Spleen (tissue), 11 donors: Measurements from ENCODE around the gene PHKB. TPM values are rescaled to one million over a fixed set of nuclear protein-coding genes. Genes with fewer than 3 reads are reported as not detected.

Experiments used
- DNase-seq: peaks from one replicate; pipeline ENCODE4 v3.0.0-alpha.2; 2020
- H3K27ac ChIP-seq, 8 donors: fragments of 200-600 bp; sonication (generic) in 7 of 8; 1 replicate in 4 of 8; 2 replicates in 4 of 8; pipeline versions ENCODE4 v1.5.0 to v1.8.0; 2016 to 2021; ENCODE audit warnings: inconsistent platforms in 4 of 8, mild to moderate bottlenecking in 4 of 8, moderate library complexity in 1 of 8
- H3K27me3 ChIP-seq, 7 donors: fragments of 200-600 bp; sonication (generic) in 6 of 7; replicated peaks in 1 of 7; 1 replicate in 4 of 7; 2 replicates in 3 of 7; pipeline versions ENCODE4 v1.5.0 to v1.8.0; 2016 to 2021; ENCODE audit warnings: inconsistent platforms in 3 of 7, mild to moderate bottlenecking in 1 of 7
- H3K36me3 ChIP-seq, 6 donors: fragments of 200-600 bp; sonication (generic) in 5 of 6; 1 replicate in 4 of 6; 2 replicates in 2 of 6; pipeline versions ENCODE4 v1.5.0 to v1.8.0; 2016 to 2021; ENCODE audit warnings: inconsistent platforms in 2 of 6
- H3K4me1 ChIP-seq, 6 donors: fragments of 200-600 bp; sonication (generic) in 5 of 6; 1 replicate in 3 of 6; 2 replicates in 3 of 6; pipeline versions ENCODE4 v1.5.0 to v1.8.0; 2016 to 2021; ENCODE audit warnings: inconsistent platforms in 3 of 6
- H3K4me3 ChIP-seq, 8 donors: fragments of 200-600 bp; sonication (generic) in 7 of 8; 1 replicate in 4 of 8; 2 replicates in 4 of 8; pipeline versions ENCODE4 v1.5.0 to v1.8.0; 2016 to 2021; ENCODE audit warnings: inconsistent platforms in 4 of 8, mild to moderate bottlenecking in 4 of 8, moderate library complexity in 2 of 8
- H3K9me3 ChIP-seq, 8 donors: fragments of 200-600 bp; sonication (generic) in 7 of 8; 1 replicate in 4 of 8; 2 replicates in 4 of 8; pipeline versions ENCODE4 v1.5.0 to v1.8.0; 2016 to 2021; ENCODE audit warnings: inconsistent platforms in 4 of 8
- POLR2A ChIP-seq, 3 donors: fragments of 450-650 bp; IDR thresholded peaks; one replicate each; pipeline ENCODE4 v1.5.1; 2017; ENCODE audit warnings: antibody characterized with exemption in 3 of 3, mild to moderate bottlenecking in 1 of 3
- POLR2AphosphoS5 ChIP-seq, 3 donors: sonication (generic); formaldehyde crosslinking; IDR thresholded peaks; one replicate each; pipeline ENCODE4 v1.5.1; 2017; ENCODE audit warnings: antibody characterized with exemption in 3 of 3
- WGBS, 5 donors: extraction: QIAGEN DNeasy Blood & Tissue Kit in 3 of 5; methylation state at CpG; one replicate each; pipeline versions ENCODE4 v1.1.5 to v1.1.7; 2013 to 2018; 5-methylcytosine and 5-hydroxymethylcytosine counted together
- intact Hi-C: fragments of 100-400 bp; cut with DNase I; formaldehyde crosslinking; loops from one replicate; pipeline ENCODE4 v1.15.0; 2023; ENCODE audit warnings: low total_unique reads
- polyA plus RNA-seq, 3 donors: library from polyadenylated mRNA; stranded (reverse); fragments of 200-250 nt; gene quantifications; one replicate each; pipeline ENCODE4 v1.2.1, GENCODE V29; 2013
- total RNA-seq, 7 donors: library from RNA; depleted of rRNA in 3 of 7; stranded (reverse); fragments of >200 nt in 3 of 7; fragmentation: NEBNext Ultra II Directional in 4 of 7; extraction: Animal tissue kit (Norgen Biotek cat#: 25700) in 4 of 7; gene quantifications; one replicate each; pipeline versions ENCODE4 v1.1.0 to v1.2.1, GENCODE V29; 2016 to 2021
- TF ChIP-seq, protein P1 (sequence below), 11 experiments: fragments of 200-600 bp in 7 of 11; fragments of 450-650 bp in 4 of 11; sonication (generic) in 4 of 11; IDR thresholded peaks in 8 of 11; conservative IDR thresholded peaks in 3 of 11; 1 replicate in 7 of 11; 2 replicates in 4 of 11; pipeline versions ENCODE4 v1.4.0 to v1.8.0; 2016 to 2021; ENCODE audit warnings: antibody characterized with exemption in 11 of 11, inconsistent platforms in 4 of 11, mild to moderate bottlenecking in 1 of 11
- donor health status: healthy with polysubstance abuse.
- donor health status: DM: no; HTN: no; CAD: no; lungs with moderate emphysema.
- donor health status: DM: no; HTN: no; CAD: no.
- donor health status: Bipolar disorder and iron deficiency.
- donor health status: healthy.
- donor health status: DM: no; HTN: no; CAD: no.
- donor health status: DM: yes; HTN: yes; CAD: no.

Gene PHKB
- total and polyA plus RNA-seq, 10 donors, result 19.7 to 168 (median 99.1) TPM

DNA sequence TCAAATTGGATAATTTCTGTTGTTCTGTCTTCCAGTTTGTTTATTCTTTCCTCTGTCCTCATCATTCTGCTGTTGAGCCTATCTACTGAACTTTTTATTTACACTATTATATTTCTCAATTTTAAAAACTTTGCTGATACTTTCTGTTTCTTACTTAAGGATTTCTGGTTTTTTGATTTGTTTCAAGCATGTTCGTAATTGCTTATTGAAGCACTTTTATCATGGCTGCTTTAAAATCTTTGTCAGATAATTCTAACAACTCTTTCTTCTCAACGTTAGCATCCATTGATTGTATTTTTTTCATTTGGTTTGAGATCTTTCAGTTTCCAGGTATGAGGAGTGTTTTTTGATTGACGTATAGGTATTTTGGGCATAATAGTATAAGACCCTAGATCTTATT is 116.9 kb downstream of the PHKB start:
- H3K9me3 ChIP-seq, result no peaks in the 10 kb centered on the region
- peaks cover 0 to 23% (median 3%) of the 10 kb centered on the region in 6 donors for H3K36me3 ChIP-seq
- no peak overlapping the region for H3K27ac ChIP-seq
- DNase-seq, result no peak
- 83 to 98% (median 94%) methylated on average over 3 of the region's 3 CpGs for WGBS, 5 donors
- peaks cover 0 to 23% (median 10%) of the 10 kb centered on the region in 6 donors for H3K4me1 ChIP-seq
- no peak overlapping the region for H3K4me3 ChIP-seq
- intact Hi-C loops, result no loop called here
- no peaks in the 10 kb centered on the region for H3K27me3 ChIP-seq
- no peak for TF ChIP-seq POLR2A (IDR thresholded peaks at IDR 0.05)
- TF ChIP-seq, protein P1, sequence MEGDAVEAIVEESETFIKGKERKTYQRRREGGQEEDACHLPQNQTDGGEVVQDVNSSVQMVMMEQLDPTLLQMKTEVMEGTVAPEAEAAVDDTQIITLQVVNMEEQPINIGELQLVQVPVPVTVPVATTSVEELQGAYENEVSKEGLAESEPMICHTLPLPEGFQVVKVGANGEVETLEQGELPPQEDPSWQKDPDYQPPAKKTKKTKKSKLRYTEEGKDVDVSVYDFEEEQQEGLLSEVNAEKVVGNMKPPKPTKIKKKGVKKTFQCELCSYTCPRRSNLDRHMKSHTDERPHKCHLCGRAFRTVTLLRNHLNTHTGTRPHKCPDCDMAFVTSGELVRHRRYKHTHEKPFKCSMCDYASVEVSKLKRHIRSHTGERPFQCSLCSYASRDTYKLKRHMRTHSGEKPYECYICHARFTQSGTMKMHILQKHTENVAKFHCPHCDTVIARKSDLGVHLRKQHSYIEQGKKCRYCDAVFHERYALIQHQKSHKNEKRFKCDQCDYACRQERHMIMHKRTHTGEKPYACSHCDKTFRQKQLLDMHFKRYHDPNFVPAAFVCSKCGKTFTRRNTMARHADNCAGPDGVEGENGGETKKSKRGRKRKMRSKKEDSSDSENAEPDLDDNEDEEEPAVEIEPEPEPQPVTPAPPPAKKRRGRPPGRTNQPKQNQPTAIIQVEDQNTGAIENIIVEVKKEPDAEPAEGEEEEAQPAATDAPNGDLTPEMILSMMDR (IDR thresholded peaks at IDR 0.05 in 8 of 11, conservative IDR thresholded peaks at IDR 0.05 in 3 of 11), result no peak
- TF ChIP-seq POLR2AphosphoS5 (IDR thresholded peaks at IDR 0.05), result no peak

DNA sequence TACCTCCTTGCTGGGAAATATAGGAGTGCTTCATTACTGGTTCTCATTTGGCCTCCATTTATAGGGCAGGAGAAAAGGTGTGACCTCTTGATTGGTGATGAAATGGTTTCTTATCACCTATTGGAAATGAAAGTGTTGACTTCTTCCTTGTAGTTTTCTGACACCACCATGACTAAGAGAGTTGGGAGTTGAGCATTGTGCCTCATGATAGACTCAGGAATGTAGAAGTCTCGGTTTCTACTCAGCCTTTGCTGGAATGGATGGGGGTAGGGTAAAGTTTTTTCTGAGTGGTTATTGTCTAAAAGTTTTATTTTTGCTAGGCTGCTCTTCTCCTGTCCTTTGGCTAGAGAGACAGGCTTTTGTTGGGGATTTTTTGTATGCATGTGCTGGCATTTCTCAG is 117.4 kb downstream of the PHKB start:
- Histone ChIP-seq H3K4me1 (peaks cover 0 to 18% (median 9%) of the 10 kb centered on the region in 6 donors), H3K27ac (no peak overlapping the region), H3K27me3 (no peaks in the 10 kb centered on the region), H3K4me3 (no peak overlapping the region), H3K9me3 (no peaks in the 10 kb centered on the region), H3K36me3 (peaks cover 0 to 23% (median 3%) of the 10 kb centered on the region in 6 donors)
- no peak for DNase-seq
- intact Hi-C loops, result no loop called here
- TF ChIP-seq POLR2AphosphoS5 (IDR thresholded peaks at IDR 0.05), result no peak
- TF ChIP-seq, protein P1 (IDR thresholded peaks at IDR 0.05 in 8 of 11, conservative IDR thresholded peaks at IDR 0.05 in 3 of 11), result no peak
- no peak for TF ChIP-seq POLR2A (IDR thresholded peaks at IDR 0.05)
- WGBS, 5 donors, result 88 to 97% (median 94%) methylated on average over 1 of the region's 1 CpG

DNA sequence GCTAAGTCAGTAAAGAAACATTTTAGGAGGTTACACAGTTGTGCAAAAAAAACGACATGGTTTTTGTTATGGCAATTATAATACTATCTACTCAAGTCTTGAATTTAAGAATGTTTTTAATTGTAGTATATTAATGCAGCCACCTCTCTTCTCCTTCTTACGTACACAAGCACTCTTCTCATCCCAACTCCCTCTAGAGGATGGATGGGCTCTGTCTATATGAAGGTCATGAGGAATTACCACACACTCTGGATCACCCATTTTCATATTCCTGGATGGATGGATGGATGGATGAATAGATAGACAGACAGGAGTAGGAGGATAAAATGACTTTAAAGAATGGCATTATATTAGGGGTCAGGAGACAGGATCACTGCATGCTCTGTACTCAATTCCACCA is 120.0 kb downstream of the PHKB start:
- Histone ChIP-seq H3K27me3 (no peaks in the 10 kb centered on the region), H3K9me3 (no peaks in the 10 kb centered on the region), H3K27ac (no peak overlapping the region), H3K4me1 (no peaks in the 10 kb centered on the region), H3K36me3 (peaks cover 0 to 26% (median 3%) of the 10 kb centered on the region in 6 donors), H3K4me3 (no peak overlapping the region)
- 89 to 96% (median 92%) methylated on average over 2 of the region's 2 CpGs for WGBS, 5 donors
- no peak for DNase-seq
- intact Hi-C loops, result no loop called here
- TF ChIP-seq POLR2AphosphoS5 (IDR thresholded peaks at IDR 0.05) (no peak), POLR2A (IDR thresholded peaks at IDR 0.05) (no peak)
- TF ChIP-seq, protein P1 (IDR thresholded peaks at IDR 0.05 in 8 of 11, conservative IDR thresholded peaks at IDR 0.05 in 3 of 11), result no peak

DNA sequence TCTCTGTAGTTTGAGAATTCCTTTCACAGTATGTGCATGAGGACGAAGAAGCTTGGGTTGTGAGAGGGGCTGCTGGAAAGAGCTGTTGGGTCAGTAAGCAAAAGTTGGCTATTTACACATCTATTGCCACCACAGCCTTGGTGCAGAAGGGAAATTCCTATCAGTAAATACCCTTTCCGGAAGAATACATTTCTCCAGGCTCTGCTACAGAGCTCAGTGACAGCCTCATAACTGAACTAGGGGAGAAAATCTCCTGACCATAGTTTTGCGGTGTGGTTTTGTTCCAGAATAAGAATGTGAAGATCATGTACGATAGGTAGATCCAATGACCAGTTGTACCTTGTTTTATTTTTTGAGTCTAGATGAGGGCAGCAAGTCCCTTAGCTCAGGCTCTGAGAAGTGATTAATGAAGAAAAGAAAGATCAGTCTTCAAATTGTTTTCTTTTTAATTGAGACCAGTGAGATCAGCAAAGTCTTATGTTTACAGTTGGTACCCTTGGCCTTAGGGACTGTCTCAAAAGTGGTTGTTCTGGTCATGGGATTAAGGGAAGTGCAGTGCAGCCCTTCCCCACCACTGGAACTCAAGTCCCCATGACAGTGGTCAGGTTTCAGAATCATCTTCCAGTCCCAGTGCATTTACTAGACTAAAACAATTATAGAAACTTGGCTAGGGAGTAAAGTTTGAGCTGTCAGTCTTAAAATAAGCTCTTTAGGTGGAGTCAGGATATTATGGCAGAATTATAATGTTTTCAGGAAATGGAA is 123.5 kb downstream of the PHKB start:
- no peaks in the 10 kb centered on the region for H3K27me3 ChIP-seq
- peaks cover under 1 to 50% (median 13%) of the 10 kb centered on the region in 6 donors for H3K36me3 ChIP-seq
- no peak for TF ChIP-seq POLR2A (IDR thresholded peaks at IDR 0.05)
- WGBS, 5 donors, result 83 to 93% (median 91%) methylated on average over 4 of the region's 4 CpGs
- DNase-seq, result no peak
- no peaks in the 10 kb centered on the region for H3K9me3 ChIP-seq
- no peak overlapping the region for H3K27ac ChIP-seq
- no peak overlapping the region for H3K4me3 ChIP-seq
- H3K4me1 ChIP-seq, result no peaks in the 10 kb centered on the region
- intact Hi-C loops, result no loop called here
